ENCODE measurements around the gene NAA40.

DNA sequence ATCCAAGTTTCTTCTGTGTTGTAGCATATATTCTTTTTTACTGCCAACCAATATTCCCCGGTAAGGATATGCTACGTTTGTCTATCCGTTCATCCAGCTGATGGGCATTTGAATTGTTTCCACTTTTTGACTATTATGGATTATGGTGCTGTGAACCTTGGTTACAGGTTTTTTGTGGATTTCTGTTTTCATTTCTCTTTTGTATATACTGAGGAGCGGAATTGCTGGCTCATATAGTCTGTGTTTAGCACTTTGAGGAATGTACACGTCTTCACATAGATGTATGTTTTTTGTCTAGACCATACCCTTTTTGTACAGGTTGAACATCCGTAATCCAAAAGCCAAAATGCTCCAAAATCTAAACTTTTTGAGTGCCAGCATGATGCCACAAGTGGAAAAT is 45.4 kb upstream of the NAA40 start:
- no peak for TF ChIP-seq POLR2A (IDR thresholded peaks at IDR 0.05; ENCODE audit: low read depth, low read length)
- TF ChIP-seq SPI1 (IDR thresholded peaks at IDR 0.05; ENCODE audit: low read depth, low read length) = no peak
- no peak for TF ChIP-seq POLR2AphosphoS5 (IDR thresholded peaks at IDR 0.05; ENCODE audit: low read depth, low read length)
- TF ChIP-seq TAF1 (IDR thresholded peaks at IDR 0.05; ENCODE audit: low read depth, low read length) = no peak
- TF ChIP-seq POU2F2 (IDR thresholded peaks at IDR 0.05; ENCODE audit: low read depth, low read length) = no peak
